H9 (cell line): ENCODE data around the gene CACNB3. TPM values are rescaled to one million over a fixed set of nuclear protein-coding genes. Genes with fewer than 3 reads are reported as not detected.
A peak's percentile ranks its signal among the peaks of the same experiment; 100 is the strongest.

Experiments used
- DNase-seq: peaks from one replicate; pipeline ENCODE4 v3.0.0-alpha.2; 2017
- H2AFZ ChIP-seq: one replicate; pipeline ENCODE4 v1.6.1; 2013; ENCODE audit warnings: mild to moderate bottlenecking, low read length, control low read depth, moderate library complexity
- H2AK5ac ChIP-seq: 2 replicates; pipeline ENCODE4 v1.6.1; 2013; ENCODE audit warnings: low read length, control low read depth, mixed read lengths; ENCODE audit not compliant: insufficient read length
- H2BK120ac ChIP-seq: one replicate; pipeline ENCODE4 v1.6.1; 2013; ENCODE audit warnings: low read depth, mild to moderate bottlenecking, low read length, control low read depth, inconsistent platforms; ENCODE audit not compliant: poor library complexity, severe bottlenecking
- H2BK12ac ChIP-seq: 2 replicates; pipeline ENCODE4 v1.6.1; 2013; ENCODE audit warnings: low read length, control low read depth, mixed read lengths, low read depth; ENCODE audit not compliant: insufficient read length
- H2BK15ac ChIP-seq: 2 replicates; pipeline ENCODE4 v1.6.1; 2013; ENCODE audit warnings: low read depth, low read length, control low read depth
- H2BK20ac ChIP-seq: one replicate; pipeline ENCODE4 v1.6.1; 2013; ENCODE audit warnings: low read depth, mild to moderate bottlenecking, low read length, control low read depth, inconsistent platforms; ENCODE audit not compliant: poor library complexity, severe bottlenecking
- H2BK5ac ChIP-seq: 2 replicates; pipeline ENCODE4 v1.6.1; 2013; ENCODE audit warnings: low read length, control low read depth, mixed read lengths; ENCODE audit not compliant: insufficient read length
- H3K14ac ChIP-seq: 2 replicates; pipeline ENCODE4 v1.6.1; 2013; ENCODE audit warnings: low read length, control low read depth; ENCODE audit not compliant: insufficient read depth
- H3K18ac ChIP-seq: 2 replicates; pipeline ENCODE4 v1.6.1; 2013; ENCODE audit warnings: low read depth, mild to moderate bottlenecking, mixed read lengths, low read length, control low read depth; ENCODE audit not compliant: insufficient read length
- H3K23ac ChIP-seq: 2 replicates; pipeline ENCODE4 v1.6.1; 2013; ENCODE audit warnings: low read length, control low read depth, mixed read lengths, low read depth; ENCODE audit not compliant: insufficient read length
- H3K23me2 ChIP-seq: 2 replicates; pipeline ENCODE4 v1.6.1; 2013; ENCODE audit warnings: low read depth, mild to moderate bottlenecking, mixed read lengths, low read length, control low read depth; ENCODE audit not compliant: insufficient read length, poor library complexity, severe bottlenecking
- H3K27ac ChIP-seq: 2 replicates; pipeline ENCODE4 v1.5.1; 2013; ENCODE audit warnings: low read length, control low read depth, mixed read lengths, low read depth; ENCODE audit not compliant: insufficient read length
- H3K27me3 ChIP-seq: 2 replicates; pipeline ENCODE4 v1.6.1; 2013; ENCODE audit warnings: low read length, control low read depth, inconsistent platforms; ENCODE audit not compliant: insufficient read depth
- H3K4ac ChIP-seq: 2 replicates; pipeline ENCODE4 v1.6.1; 2013; ENCODE audit warnings: low read depth, mild to moderate bottlenecking, control low read depth, inconsistent platforms, low read length, moderate library complexity
- H3K4me1 ChIP-seq: 2 replicates; pipeline ENCODE4 v1.6.1; 2013; ENCODE audit warnings: low read length, control low read depth, inconsistent platforms; ENCODE audit not compliant: insufficient read depth
- H3K4me2 ChIP-seq: 2 replicates; pipeline ENCODE4 v1.6.1; 2013; ENCODE audit warnings: low read length, control low read depth, mixed read lengths; ENCODE audit not compliant: insufficient read length, insufficient read depth
- H3K56ac ChIP-seq: 2 replicates; pipeline ENCODE4 v1.6.1; 2013; ENCODE audit warnings: low read depth, mild to moderate bottlenecking, mixed read lengths, low read length, control low read depth; ENCODE audit not compliant: insufficient read length
- H3K79me1 ChIP-seq: 2 replicates; pipeline ENCODE4 v1.6.1; 2013; ENCODE audit warnings: low read depth, mild to moderate bottlenecking, moderate library complexity, low read length, control low read depth, inconsistent platforms; ENCODE audit not compliant: insufficient read depth, poor library complexity, severe bottlenecking
- H3K79me2 ChIP-seq: 2 replicates; pipeline ENCODE4 v1.6.1; 2013; ENCODE audit warnings: low read length, control low read depth, inconsistent platforms; ENCODE audit not compliant: insufficient read depth
- H3K9ac ChIP-seq: 2 replicates; pipeline ENCODE4 v1.6.1; 2013; ENCODE audit warnings: low read length, control low read depth, mixed read lengths; ENCODE audit not compliant: insufficient read length; ENCODE audit errors: extremely low read depth
- H3K9me3 ChIP-seq: one replicate; pipeline ENCODE4 v1.6.1; 2013; ENCODE audit warnings: low read depth, low read length, inconsistent platforms; ENCODE audit not compliant: control insufficient read depth
- H3T11ph ChIP-seq: one replicate; pipeline ENCODE4 v1.6.1; 2013; ENCODE audit warnings: mild to moderate bottlenecking, low read length, control low read depth, inconsistent platforms
- H4K20me1 ChIP-seq: one replicate; pipeline ENCODE4 v1.6.1; 2013; ENCODE audit not compliant: control insufficient read depth, insufficient read length, insufficient read depth
- H4K5ac ChIP-seq: 2 replicates; pipeline ENCODE4 v1.6.1; 2013; ENCODE audit warnings: low read depth, mild to moderate bottlenecking, mixed read lengths, low read length, control low read depth; ENCODE audit not compliant: insufficient read length
- H4K8ac ChIP-seq: replicated peaks from 2 replicates; pipeline ENCODE4 v1.6.1; 2013; ENCODE audit warnings: low read length, control low read depth, mixed read lengths, low read depth; ENCODE audit not compliant: insufficient read length
- H4K91ac ChIP-seq: 2 replicates; pipeline ENCODE4 v1.6.1; 2013; ENCODE audit warnings: low read depth, mild to moderate bottlenecking, moderate library complexity, mixed read lengths, low read length, control low read depth; ENCODE audit not compliant: insufficient read length
- H3K27ac Mint-ChIP-seq, 3 experiments: 2 replicates in 2 of 3; 3 replicates in 1 of 3; pipeline ENCODE4 v1.8.0; 2020 to 2021; ENCODE audit warnings: mixed read lengths in 3 of 3, mild to moderate bottlenecking in 1 of 3, moderate library complexity in 1 of 3
- H3K27me3 Mint-ChIP-seq: 2 replicates; pipeline ENCODE4 v1.8.0; 2021; ENCODE audit warnings: low read depth, mild to moderate bottlenecking, moderate library complexity, mixed read lengths
- H3K36me3 Mint-ChIP-seq, 3 experiments: 2 replicates in 2 of 3; 3 replicates in 1 of 3; pipeline ENCODE4 v1.8.0; 2020 to 2021; ENCODE audit warnings: low read depth in 3 of 3, mixed read lengths in 3 of 3; ENCODE audit not compliant: insufficient read depth in 1 of 3
- H3K4me1 Mint-ChIP-seq, 2 experiments: 2 replicates each; pipeline ENCODE4 v1.8.0; 2020; ENCODE audit warnings: mixed read lengths in 2 of 2
- H3K4me3 Mint-ChIP-seq, 2 experiments: 2 replicates in 1 of 2; 3 replicates in 1 of 2; pipeline ENCODE4 v1.8.0; 2020 to 2021; ENCODE audit warnings: mild to moderate bottlenecking in 2 of 2, mixed read lengths in 2 of 2, moderate library complexity in 1 of 2
- H3K9me3 Mint-ChIP-seq, 2 experiments: 2 replicates in 1 of 2; 3 replicates in 1 of 2; pipeline ENCODE4 v1.8.0; 2020; ENCODE audit warnings: mild to moderate bottlenecking in 2 of 2, mixed read lengths in 2 of 2, moderate library complexity in 1 of 2
- CTCF ChIP-seq: fragments of 200-600 bp; sonication (generic); conservative IDR thresholded peaks from 3 replicates; pipeline ENCODE4 v1.8.0; 2021; ENCODE audit warnings: antibody characterized with exemption, mild to moderate bottlenecking
- WGBS: extraction: QIAGEN DNeasy Blood & Tissue Kit; methylation state at CpG from one replicate; pipeline ENCODE4 v1.1.7; 2013; ENCODE audit warnings: missing lambda C conversion rate, low lambda C conversion rate, mixed read lengths; ENCODE audit not compliant: insufficient read length; ENCODE audit errors: extremely low coverage; 5-methylcytosine and 5-hydroxymethylcytosine counted together
- total RNA-seq: library from RNA; stranded (reverse); gene quantifications from 2 replicates; pipeline ENCODE4 v1.2.1, GENCODE V29; 2021

Gene CACNB3
- total RNA-seq, 1 experiment from 2014 or later = 35.1 TPM

- H3K56ac ChIP-seq = no peak within 1 kb of the TSS
- H2AK5ac ChIP-seq = no peak within 1 kb of the TSS
- no peaks in the 10 kb centered on the region; the same call in 1 of the 2 replicates for H3K27me3 ChIP-seq
- H3K18ac ChIP-seq = no peak within 1 kb of the TSS
- peak within 1 kb of the TSS; percentile 90 to 97 for H3K4me3 Mint-ChIP-seq
- peak within 1 kb of the TSS; percentile 18; the same call in 1 of the 2 replicates for H3K14ac ChIP-seq
- H3K4me1 Mint-ChIP-seq = peaks cover 25 to 36% of the 10 kb centered on the region in 2 experiments
- H4K91ac ChIP-seq = no peak within 1 kb of the TSS
- no peak within 1 kb of the TSS for H2BK15ac ChIP-seq
- no peak within 1 kb of the TSS for H2BK5ac ChIP-seq
- no peak within 1 kb of the TSS for H4K5ac ChIP-seq
- H3K79me2 ChIP-seq = no peaks in the 10 kb centered on the region
- no peak within 1 kb of the TSS for H2BK20ac ChIP-seq
- no peaks in the 10 kb centered on the region for H3K9me3 Mint-ChIP-seq
- no peak within 1 kb of the TSS for H3K4ac ChIP-seq
- H3K79me1 ChIP-seq = no peaks in the 10 kb centered on the region
- H4K8ac ChIP-seq = no peak within 1 kb of the TSS
- DNase-seq = peak; percentile 86
- no peak within 1 kb of the TSS for H2AFZ ChIP-seq
- H3K9me3 ChIP-seq = no peaks in the 10 kb centered on the region
- H3K4me1 ChIP-seq = no peaks in the 10 kb centered on the region
- peaks cover 7% of the 10 kb centered on the region for H3K27me3 Mint-ChIP-seq
- H3T11ph ChIP-seq = no peak within 1 kb of the TSS
- H2BK120ac ChIP-seq = no peak within 1 kb of the TSS
- no peak within 1 kb of the TSS for H3K23ac ChIP-seq
- H3K9ac ChIP-seq = no peak within 1 kb of the TSS
- H3K27ac ChIP-seq = no peak within 1 kb of the TSS
- peaks cover 6% of the 10 kb centered on the region for H3K23me2 ChIP-seq
- H2BK12ac ChIP-seq = no peak within 1 kb of the TSS
- WGBS = no CpG with 5 or more reads among the region's 86 CpGs
- H4K20me1 ChIP-seq = no peaks in the 10 kb centered on the region
- H3K4me2 ChIP-seq = peak within 1 kb of the TSS; percentile 49
- peak within 1 kb of the TSS; percentile 44 to 80 (median 61); a peak in 6 of 7 replicates for H3K27ac Mint-ChIP-seq
- no peak for TF ChIP-seq CTCF
- H3K36me3 Mint-ChIP-seq = no peaks in the 10 kb centered on the region
Measured at GRCh38 chr12:48788854-48789775, 29.2 kb upstream of the CACNB3 start, which contains the start of gene ADCY6. TSS of gene ADCY6 (minus strand) at chr12:48789089. CDS start at chr12:48783434, 5,655 bp downstream.
